ENCODE results near the gene SLC22A23.

SLC22A23 gene

GRCh38 chr6:3408665-3409064, 48.2 kb downstream of the SLC22A23 start:
- no peaks in the 10 kb centered on the region for H3K9me3 ChIP-seq
- H3K4me3 ChIP-seq (ENCODE audit: low read depth in 1 of 2, low read length in 1 of 2) = no peak overlapping the region
- H3K27ac ChIP-seq = no peak overlapping the region
- peaks cover 8% of the 10 kb centered on the region for H3K27me3 ChIP-seq
- TF ChIP-seq, protein P1, sequence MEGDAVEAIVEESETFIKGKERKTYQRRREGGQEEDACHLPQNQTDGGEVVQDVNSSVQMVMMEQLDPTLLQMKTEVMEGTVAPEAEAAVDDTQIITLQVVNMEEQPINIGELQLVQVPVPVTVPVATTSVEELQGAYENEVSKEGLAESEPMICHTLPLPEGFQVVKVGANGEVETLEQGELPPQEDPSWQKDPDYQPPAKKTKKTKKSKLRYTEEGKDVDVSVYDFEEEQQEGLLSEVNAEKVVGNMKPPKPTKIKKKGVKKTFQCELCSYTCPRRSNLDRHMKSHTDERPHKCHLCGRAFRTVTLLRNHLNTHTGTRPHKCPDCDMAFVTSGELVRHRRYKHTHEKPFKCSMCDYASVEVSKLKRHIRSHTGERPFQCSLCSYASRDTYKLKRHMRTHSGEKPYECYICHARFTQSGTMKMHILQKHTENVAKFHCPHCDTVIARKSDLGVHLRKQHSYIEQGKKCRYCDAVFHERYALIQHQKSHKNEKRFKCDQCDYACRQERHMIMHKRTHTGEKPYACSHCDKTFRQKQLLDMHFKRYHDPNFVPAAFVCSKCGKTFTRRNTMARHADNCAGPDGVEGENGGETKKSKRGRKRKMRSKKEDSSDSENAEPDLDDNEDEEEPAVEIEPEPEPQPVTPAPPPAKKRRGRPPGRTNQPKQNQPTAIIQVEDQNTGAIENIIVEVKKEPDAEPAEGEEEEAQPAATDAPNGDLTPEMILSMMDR (IDR thresholded peaks at IDR 0.05) = no peak
- H3K36me3 ChIP-seq = no peaks in the 10 kb centered on the region
- no peaks in the 10 kb centered on the region for H3K4me1 ChIP-seq (ENCODE audit: control insufficient read depth in 1 of 2, insufficient read depth in 1 of 2, low read depth in 1 of 2, low read length in 1 of 2)

DNA sequence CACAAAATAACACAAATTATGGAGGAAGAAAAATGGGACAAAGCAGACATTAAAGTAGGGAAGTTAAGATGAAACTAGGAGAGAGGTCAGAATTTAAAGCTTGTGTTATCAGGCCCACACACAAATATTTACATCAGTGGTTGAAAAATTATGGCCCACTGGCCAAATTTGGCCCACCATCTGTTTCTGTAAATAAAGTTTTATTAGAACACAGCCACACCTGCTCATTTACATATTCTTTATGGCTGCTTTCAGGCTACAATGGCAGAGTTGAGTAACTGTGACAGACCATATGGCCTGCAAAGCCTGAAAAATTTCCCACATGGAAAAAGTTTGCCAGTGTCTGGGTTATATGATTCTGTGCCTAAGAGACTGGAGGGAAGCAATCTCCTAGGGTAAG, 49.0 kb downstream of the SLC22A23 start:
- no peaks in the 10 kb centered on the region for H3K9me3 ChIP-seq
- no peak overlapping the region for H3K27ac ChIP-seq
- H3K36me3 ChIP-seq = no peaks in the 10 kb centered on the region
- peaks cover 13% of the 10 kb centered on the region for H3K27me3 ChIP-seq
- H3K4me3 ChIP-seq (ENCODE audit: low read depth in 1 of 2, low read length in 1 of 2) = no peak overlapping the region
- TF ChIP-seq, protein P1 (IDR thresholded peaks at IDR 0.05) = no peak
- no peaks in the 10 kb centered on the region for H3K4me1 ChIP-seq (ENCODE audit: control insufficient read depth in 1 of 2, insufficient read depth in 1 of 2, low read depth in 1 of 2, low read length in 1 of 2)

- no peaks in the 10 kb centered on the region for H3K9me3 ChIP-seq
- no peaks in the 10 kb centered on the region for H3K4me1 ChIP-seq (ENCODE audit: control insufficient read depth in 1 of 2, insufficient read depth in 1 of 2, low read depth in 1 of 2, low read length in 1 of 2)
- peaks cover 13% of the 10 kb centered on the region for H3K27me3 ChIP-seq
- no peak overlapping the region for H3K27ac ChIP-seq
- no peak overlapping the region for H3K4me3 ChIP-seq (ENCODE audit: low read depth in 1 of 2, low read length in 1 of 2)
- TF ChIP-seq, protein P1 (IDR thresholded peaks at IDR 0.05) = no peak
- no peaks in the 10 kb centered on the region for H3K36me3 ChIP-seq
Measured at GRCh38 chr6:3406891-3407809, 49.7 kb downstream of the SLC22A23 start.

GRCh38 chr6:3406362-3406821, 50.5 kb downstream of the SLC22A23 start:
- no peaks in the 10 kb centered on the region for H3K36me3 ChIP-seq
- no peaks in the 10 kb centered on the region for H3K4me1 ChIP-seq (ENCODE audit: control insufficient read depth in 1 of 2, insufficient read depth in 1 of 2, low read depth in 1 of 2, low read length in 1 of 2)
- no peak overlapping the region for H3K4me3 ChIP-seq (ENCODE audit: low read depth in 1 of 2, low read length in 1 of 2)
- no peaks in the 10 kb centered on the region for H3K9me3 ChIP-seq
- peaks cover 13% of the 10 kb centered on the region for H3K27me3 ChIP-seq
- TF ChIP-seq, protein P1 (IDR thresholded peaks at IDR 0.05) = no peak
- no peak overlapping the region for H3K27ac ChIP-seq

- no peaks in the 10 kb centered on the region for H3K9me3 ChIP-seq
- H3K4me3 ChIP-seq (ENCODE audit: low read depth in 1 of 2, low read length in 1 of 2) = no peak overlapping the region
- H3K36me3 ChIP-seq = no peaks in the 10 kb centered on the region
- H3K27me3 ChIP-seq = peaks cover 13% of the 10 kb centered on the region
- no peaks in the 10 kb centered on the region for H3K4me1 ChIP-seq (ENCODE audit: control insufficient read depth in 1 of 2, insufficient read depth in 1 of 2, low read depth in 1 of 2, low read length in 1 of 2)
- TF ChIP-seq, protein P1 (IDR thresholded peaks at IDR 0.05) = no peak
- H3K27ac ChIP-seq = no peak overlapping the region
Measured at GRCh38 chr6:3405679-3406078, 51.2 kb downstream of the SLC22A23 start.

Data from neutrophil (primary cell).